Neural cell (in vitro differentiated cells): ENCODE measurements around the gene IL17REL. TPM values are rescaled to one million over a fixed set of nuclear protein-coding genes. Genes with fewer than 3 reads are reported as not detected.

ENCODE experiments used
- H2AFZ ChIP-seq: fragments of 200-600, 300-800 bp; sonication (generic), shearing (Covaris generic); 2 replicates; pipeline ENCODE4 v1.6.0; 2014; ENCODE audit warnings: low read depth, mild to moderate bottlenecking, antibody characterized with exemption, low read length, moderate library complexity
- H3F3A ChIP-seq: fragments of 200-600 bp; shearing (Covaris generic); 2 replicates; pipeline ENCODE4 v1.6.1; 2016; ENCODE audit warnings: mild to moderate bottlenecking, moderate library complexity, mixed read lengths, antibody characterized with exemption, low read length; ENCODE audit not compliant: insufficient read depth, poor library complexity, severe bottlenecking
- H3K27ac ChIP-seq: fragments of 200-600, 300-800 bp; sonication (generic), shearing (Covaris generic); 2 replicates; pipeline ENCODE4 v1.5.1; 2014; ENCODE audit warnings: mild to moderate bottlenecking, low read length, moderate library complexity
- H3K27me3 ChIP-seq: fragments of 300-800, 200-600 bp; sonication (generic), shearing (Covaris generic); 2 replicates; pipeline ENCODE4 v1.6.0; 2014; ENCODE audit warnings: mild to moderate bottlenecking, low read depth, low read length, moderate library complexity; ENCODE audit not compliant: insufficient read depth
- H3K36me3 ChIP-seq: fragments of 300-800, 200-600 bp; sonication (generic), shearing (Covaris generic); 2 replicates; pipeline ENCODE4 v1.5.1; 2014; ENCODE audit warnings: mild to moderate bottlenecking, antibody characterized with exemption, low read length, moderate library complexity; ENCODE audit not compliant: insufficient read depth
- H3K4me2 ChIP-seq: fragments of 300-800, 200-600 bp; sonication (generic), shearing (Covaris generic); 2 replicates; pipeline ENCODE4 v1.6.0; 2014; ENCODE audit warnings: mild to moderate bottlenecking, low read length
- H3K4me3 ChIP-seq: fragments of 300-800, 200-600 bp; sonication (generic), shearing (Covaris generic); 2 replicates; pipeline ENCODE4 v1.5.1; 2014; ENCODE audit warnings: mild to moderate bottlenecking, low read length, moderate library complexity
- H3K79me2 ChIP-seq: fragments of 200-600 bp; shearing (Covaris generic); replicated peaks from 2 replicates; pipeline ENCODE4 v1.6.0; 2014; ENCODE audit warnings: mild to moderate bottlenecking, low read length, moderate library complexity; ENCODE audit not compliant: insufficient read depth
- H3K9ac ChIP-seq: fragments of 300-800, 200-600 bp; sonication (generic), shearing (Covaris generic); 2 replicates; pipeline ENCODE4 v1.6.1; 2016; ENCODE audit warnings: mild to moderate bottlenecking, low read length, mixed read lengths
- H3K9me2 ChIP-seq: fragments of 200-600 bp; shearing (Covaris generic); 2 replicates; pipeline ENCODE4 v1.6.1; 2016; ENCODE audit warnings: mild to moderate bottlenecking, low read length, mixed read lengths; ENCODE audit not compliant: insufficient read depth
- H3K9me3 ChIP-seq: fragments of 200-600, 300-800 bp; sonication (generic), shearing (Covaris generic); 2 replicates; pipeline ENCODE4 v1.6.1; 2016; ENCODE audit warnings: mild to moderate bottlenecking, mixed run types, low read length, moderate library complexity, mixed read lengths
- H4K20me1 ChIP-seq: fragments of 200-600 bp; shearing (Covaris generic); 2 replicates; pipeline ENCODE4 v1.6.1; 2016; ENCODE audit warnings: mild to moderate bottlenecking, mixed run types; ENCODE audit not compliant: insufficient read depth
- CTCF ChIP-seq: fragments of 450-650 bp; IDR thresholded peaks from 2 replicates; pipeline ENCODE4 v1.5.1; 2014; ENCODE audit warnings: antibody characterized with exemption, mild to moderate bottlenecking, moderate library complexity; ENCODE audit not compliant: poor library complexity, severe bottlenecking
- EP300 ChIP-seq: fragments of 450-650 bp; conservative IDR thresholded peaks from 2 replicates; pipeline ENCODE4 v1.6.1; 2014; ENCODE audit warnings: antibody characterized with exemption, mild to moderate bottlenecking, moderate library complexity; ENCODE audit not compliant: poor library complexity, severe bottlenecking
- EZH2 ChIP-seq: fragments of 200-600, 300-800 bp; shearing (Covaris generic), sonication (generic); IDR thresholded peaks from 2 replicates; pipeline ENCODE4 v1.6.1; 2014; ENCODE audit warnings: antibody characterized with exemption, low read length, borderline replicate concordance, mild to moderate bottlenecking; ENCODE audit not compliant: insufficient read depth, poor library complexity, severe bottlenecking
- MXI1 ChIP-seq: fragments of 450-650 bp; conservative IDR thresholded peaks from 2 replicates; pipeline ENCODE4 v1.6.1; 2014; ENCODE audit warnings: antibody characterized with exemption, mild to moderate bottlenecking; ENCODE audit not compliant: poor library complexity, severe bottlenecking
- POLR2AphosphoS5 ChIP-seq: IDR thresholded peaks from 2 replicates; pipeline ENCODE4 v1.6.1; 2012
- RAD21 ChIP-seq: fragments of 450-650 bp; conservative IDR thresholded peaks from 2 replicates; pipeline ENCODE4 v1.6.1; 2014; ENCODE audit warnings: antibody characterized with exemption, mild to moderate bottlenecking, moderate library complexity
- REST ChIP-seq: IDR thresholded peaks from 2 replicates; pipeline ENCODE4 v1.6.1; 2012; ENCODE audit warnings: borderline replicate concordance
- SMC3 ChIP-seq: fragments of 450-650 bp; conservative IDR thresholded peaks from 2 replicates; pipeline ENCODE4 v1.6.1; 2014; ENCODE audit warnings: antibody characterized with exemption, mild to moderate bottlenecking, moderate library complexity; ENCODE audit not compliant: poor library complexity
- TAF1 ChIP-seq: IDR thresholded peaks from 2 replicates; pipeline ENCODE4 v1.6.1; 2012; ENCODE audit warnings: low read depth
- polyA plus RNA-seq: library from polyadenylated mRNA; depleted of rRNA; stranded (reverse); fragments of >200 nt; gene quantifications from 2 replicates; pipeline ENCODE4 v1.2.3, GENCODE V29; 2014

Gene IL17REL
- polyA plus RNA-seq, 1 donor from 2014 or later: not detected

GRCh38 chr22:49992921-49993648, 19.5 kb downstream of the IL17REL start:
- Histone ChIP-seq H3K4me3 (no peak overlapping the region), H3K27ac (no peak overlapping the region), H3K9me2 (no peaks in the 10 kb centered on the region), H3F3A (no peaks in the 10 kb centered on the region), H4K20me1 (no peaks in the 10 kb centered on the region), H3K9me3 (peaks cover 4% of the 10 kb centered on the region), H3K27me3 (no peaks in the 10 kb centered on the region), H2AFZ (no peak overlapping the region), H3K9ac (no peak overlapping the region), H3K4me2 (no peak overlapping the region), H3K79me2 (no peaks in the 10 kb centered on the region), H3K36me3 (no peaks in the 10 kb centered on the region)
- TF ChIP-seq SMC3: no peak
- TF ChIP-seq CTCF: no peak
- TF ChIP-seq MXI1: no peak
- no peak for TF ChIP-seq EZH2

GRCh38 chr22:49991907-49992533, 20.5 kb downstream of the IL17REL start:
- Histone ChIP-seq H3K27me3 (no peaks in the 10 kb centered on the region), H3K4me3 (no peak overlapping the region), H3K9me3 (peaks cover 4% of the 10 kb centered on the region), H3K4me2 (no peak overlapping the region), H3K27ac (no peak overlapping the region), H3F3A (no peaks in the 10 kb centered on the region), H3K9me2 (no peaks in the 10 kb centered on the region), H3K9ac (no peak overlapping the region), H3K79me2 (no peaks in the 10 kb centered on the region), H3K36me3 (no peaks in the 10 kb centered on the region), H2AFZ (no peak overlapping the region), H4K20me1 (no peaks in the 10 kb centered on the region)
- TF ChIP-seq MXI1: no peak
- TF ChIP-seq REST: no peak
- TF ChIP-seq RAD21: no peak
- TF ChIP-seq EZH2: no peak
- TF ChIP-seq CTCF: no peak
- TF ChIP-seq TAF1: no peak
- no peak for TF ChIP-seq SMC3
- TF ChIP-seq POLR2AphosphoS5: no peak
- TF ChIP-seq EP300: no peak
